BJ (cell line): Measurements from ENCODE around the gene DEPDC5. TPM values are rescaled to one million over a fixed set of nuclear protein-coding genes. Genes with fewer than 3 reads are reported as not detected.

ENCODE experiments used
- CTCF ChIA-PET: fragments of 350-600 bp; formaldehyde crosslinking; extraction: SDS; loops from one replicate; lab custom pipeline; 2021; ENCODE audit warnings: antibody characterized with exemption, inconsistent platforms; lab: Yijun Ruan, JAX
- POLR2A ChIA-PET: fragments of 300-600 bp; sonication (Branson Sonifier 250); formaldehyde crosslinking; extraction: SDS; loops from one replicate; lab custom pipeline; 2021; ENCODE audit warnings: antibody characterized with exemption; lab: Charles Lee
- DNase-seq: peaks from one replicate; pipeline ENCODE4 v3.0.0-alpha.2; 2011; ENCODE audit warnings: low read depth
- H3K27me3 ChIP-seq: 2 replicates; pipeline ENCODE4 v1.6.0; 2011; ENCODE audit warnings: low read length; ENCODE audit not compliant: control insufficient read depth, insufficient read depth
- H3K36me3 ChIP-seq: 2 replicates; pipeline ENCODE4 v1.5.1; 2011; ENCODE audit warnings: low read length; ENCODE audit not compliant: control insufficient read depth, insufficient read depth
- H3K4me3 ChIP-seq: 2 replicates; pipeline ENCODE4 v1.5.1; 2011; ENCODE audit warnings: low read depth, mild to moderate bottlenecking, control low read depth, low read length
- polyA plus RNA-seq: library from polyadenylated mRNA; depleted of rRNA; stranded (reverse); fragments of >200 nt; gene quantifications from 2 replicates; pipeline ENCODE4 v1.2.3, GENCODE V29; 2011
- TF ChIP-seq, protein P1 (sequence below): IDR thresholded peaks from 2 replicates; pipeline ENCODE4 v1.5.1; 2011; ENCODE audit warnings: low read depth, mild to moderate bottlenecking, control low read depth, inconsistent platforms, low read length, moderate library complexity; ENCODE audit not compliant: insufficient read depth

DEPDC5 gene
- polyA plus RNA-seq, 1 experiment: 6.8 TPM

- no peak overlapping the region for H3K4me3 ChIP-seq
- H3K36me3 ChIP-seq: peaks cover 4% of the 10 kb centered on the region
- no peaks in the 10 kb centered on the region for H3K27me3 ChIP-seq
- TF ChIP-seq, protein P1, sequence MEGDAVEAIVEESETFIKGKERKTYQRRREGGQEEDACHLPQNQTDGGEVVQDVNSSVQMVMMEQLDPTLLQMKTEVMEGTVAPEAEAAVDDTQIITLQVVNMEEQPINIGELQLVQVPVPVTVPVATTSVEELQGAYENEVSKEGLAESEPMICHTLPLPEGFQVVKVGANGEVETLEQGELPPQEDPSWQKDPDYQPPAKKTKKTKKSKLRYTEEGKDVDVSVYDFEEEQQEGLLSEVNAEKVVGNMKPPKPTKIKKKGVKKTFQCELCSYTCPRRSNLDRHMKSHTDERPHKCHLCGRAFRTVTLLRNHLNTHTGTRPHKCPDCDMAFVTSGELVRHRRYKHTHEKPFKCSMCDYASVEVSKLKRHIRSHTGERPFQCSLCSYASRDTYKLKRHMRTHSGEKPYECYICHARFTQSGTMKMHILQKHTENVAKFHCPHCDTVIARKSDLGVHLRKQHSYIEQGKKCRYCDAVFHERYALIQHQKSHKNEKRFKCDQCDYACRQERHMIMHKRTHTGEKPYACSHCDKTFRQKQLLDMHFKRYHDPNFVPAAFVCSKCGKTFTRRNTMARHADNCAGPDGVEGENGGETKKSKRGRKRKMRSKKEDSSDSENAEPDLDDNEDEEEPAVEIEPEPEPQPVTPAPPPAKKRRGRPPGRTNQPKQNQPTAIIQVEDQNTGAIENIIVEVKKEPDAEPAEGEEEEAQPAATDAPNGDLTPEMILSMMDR: no peak
- CTCF ChIA-PET: no interaction called here
- POLR2A ChIA-PET: no interaction called here
- DNase-seq: no peak
Measured at GRCh38 chr22:31882971-31883370, 129.2 kb downstream of the DEPDC5 start.

GRCh38 chr22:31883989-31884388 lies 130.2 kb downstream of the DEPDC5 start:
- TF ChIP-seq, protein P1: no peak
- Histone ChIP-seq H3K4me3 (no peak overlapping the region), H3K27me3 (no peaks in the 10 kb centered on the region), H3K36me3 (peaks cover 4% of the 10 kb centered on the region)
- DNase-seq: no peak
- CTCF ChIA-PET: no interaction called here
- POLR2A ChIA-PET: no interaction called here

- H3K27me3 ChIP-seq: no peaks in the 10 kb centered on the region
- TF ChIP-seq, protein P1: no peak
- no peak overlapping the region for H3K4me3 ChIP-seq
- ChIA-PET POLR2A (interaction anchor here (0.6 kb wide), 1 partner anchor 95 kb away, joined by 7 read pairs; no protein-coding TSS in a partner anchor), CTCF (no interaction called here)
- DNase-seq: no peak
- H3K36me3 ChIP-seq: peaks cover 1% of the 10 kb centered on the region
Measured at GRCh38 chr22:31891366-31892079, 137.7 kb downstream of the DEPDC5 start.

GRCh38 chr22:31892080-31892433 lies 138.2 kb downstream of the DEPDC5 start:
- H3K4me3 ChIP-seq: no peak overlapping the region
- DNase-seq: no peak
- ChIA-PET POLR2A (interaction anchor here (0.6 kb wide), 1 partner anchor 95 kb away, joined by 7 read pairs; no protein-coding TSS in a partner anchor), CTCF (no interaction called here)
- no peaks in the 10 kb centered on the region for H3K27me3 ChIP-seq
- H3K36me3 ChIP-seq: peaks cover 1% of the 10 kb centered on the region
- TF ChIP-seq, protein P1: no peak

GRCh38 chr22:31893460-31893859 lies 139.6 kb downstream of the DEPDC5 start:
- Histone ChIP-seq H3K4me3 (no peak overlapping the region), H3K36me3 (peaks cover 1% of the 10 kb centered on the region), H3K27me3 (no peaks in the 10 kb centered on the region)
- TF ChIP-seq, protein P1: no peak
- no peak for DNase-seq
- POLR2A ChIA-PET: no interaction called here
- CTCF ChIA-PET: no interaction called here
